Smooth muscle cell (in vitro differentiated cells): Measurements from ENCODE around the gene GLYATL1. TPM values are rescaled to one million over a fixed set of nuclear protein-coding genes. Genes with fewer than 3 reads are reported as not detected.

Source experiments
- DNase-seq: peaks from one replicate; lab custom pipeline; 2025; ENCODE audit not compliant: unreplicated experiment; lab: John Stamatoyannopoulos, UW
- H2AFZ ChIP-seq: fragments of 200-600 bp; sonication (generic); 2 replicates; pipeline ENCODE4 v1.6.0; 2016; ENCODE audit warnings: antibody characterized with exemption, low read depth, mild to moderate bottlenecking
- H3F3A ChIP-seq: fragments of 200-600 bp; sonication (generic); 2 replicates; pipeline ENCODE4 v1.6.0; 2017; ENCODE audit warnings: antibody characterized with exemption, low read depth
- H3K27ac ChIP-seq: fragments of 200-600 bp; sonication (generic); 2 replicates; pipeline ENCODE4 v1.5.1; 2016; ENCODE audit warnings: low read depth, mild to moderate bottlenecking
- H3K27me3 ChIP-seq: fragments of 200-600 bp; sonication (generic); 2 replicates; pipeline ENCODE4 v1.6.1; 2016; ENCODE audit warnings: low read depth, mild to moderate bottlenecking
- H3K36me3 ChIP-seq: fragments of 200-600 bp; sonication (generic); 2 replicates; pipeline ENCODE4 v1.5.1; 2016; ENCODE audit warnings: low read depth
- H3K4me1 ChIP-seq: fragments of 200-600 bp; sonication (generic); 2 replicates; pipeline ENCODE4 v1.5.1; 2016; ENCODE audit warnings: low read depth
- H3K4me2 ChIP-seq: fragments of 200-600 bp; sonication (generic); 2 replicates; pipeline ENCODE4 v1.6.0; 2016; ENCODE audit warnings: mild to moderate bottlenecking
- H3K4me3 ChIP-seq: fragments of 200-600 bp; sonication (generic); 2 replicates; pipeline ENCODE4 v1.5.1; 2016; ENCODE audit warnings: mild to moderate bottlenecking
- H3K79me2 ChIP-seq: fragments of 200-600 bp; sonication (generic); 2 replicates; pipeline ENCODE4 v1.6.0; 2016; ENCODE audit warnings: low read depth, mild to moderate bottlenecking
- H3K9ac ChIP-seq: fragments of 200-600 bp; sonication (generic); 2 replicates; pipeline ENCODE4 v1.6.0; 2016; ENCODE audit warnings: low read depth
- H3K9me3 ChIP-seq: fragments of 200-600 bp; sonication (generic); replicated peaks from 2 replicates; pipeline ENCODE4 v1.5.1; 2016; ENCODE audit warnings: low read depth
- H4K20me1 ChIP-seq: fragments of 200-600 bp; sonication (generic); 2 replicates; pipeline ENCODE4 v1.6.0; 2016; ENCODE audit warnings: low read depth
- WGBS: methylation state at CpG from one replicate; pipeline ENCODE4 v1.1.7; 2016; ENCODE audit warnings: low lambda C conversion rate; 5-methylcytosine and 5-hydroxymethylcytosine counted together
- polyA plus RNA-seq: library from polyadenylated mRNA; unstranded; fragments of >200 nt; fragmentation: Nextera tagmentation; extraction: Ambion mirVana; gene quantifications from 2 replicates; pipeline ENCODE4 v1.2.1, GENCODE V29; 2016
- total RNA-seq: library from RNA; depleted of rRNA; stranded (reverse); fragments of >200 nt; gene quantifications from 2 replicates; pipeline ENCODE4 v1.2.3, GENCODE V29; 2014
- TF ChIP-seq, protein P1 (sequence below): fragments of 200-600 bp; sonication (generic); IDR thresholded peaks from 2 replicates; pipeline ENCODE4 v1.5.1; 2017; ENCODE audit warnings: borderline replicate concordance, mild to moderate bottlenecking, antibody characterized with exemption; ENCODE audit not compliant: insufficient read depth, poor library complexity, severe bottlenecking

Gene GLYATL1
- total and polyA plus RNA-seq, 2 experiments from 2014 or later = not detected

DNA sequence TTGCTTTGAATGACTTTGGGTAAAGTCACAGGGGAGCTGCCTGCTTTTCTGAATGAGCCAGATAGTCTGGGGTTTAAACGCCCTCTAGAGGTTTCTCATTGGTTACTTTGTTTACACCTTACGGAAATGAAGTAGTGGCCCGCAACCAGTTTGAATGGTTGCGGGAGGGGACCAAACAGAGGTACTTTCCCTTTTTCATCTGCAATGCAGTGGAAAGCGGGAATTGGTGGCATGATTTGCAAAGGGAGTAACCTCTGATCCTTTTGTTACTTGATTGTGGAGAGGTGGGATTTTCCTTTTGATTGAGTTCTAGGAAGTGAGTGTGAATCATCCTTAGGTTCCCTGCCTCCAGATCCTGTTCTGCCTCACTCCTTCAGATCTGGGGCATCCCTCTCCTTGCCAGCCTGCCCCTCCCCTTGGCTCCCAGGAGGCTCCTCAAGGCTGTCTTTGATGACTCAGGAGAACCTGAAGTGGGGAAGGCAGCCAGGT, 15.9 kb upstream of the GLYATL1 start:
- no peak overlapping the region for H3K27ac ChIP-seq
- peak overlapping the region; percentile 27 for H3K4me3 ChIP-seq
- no peaks in the 10 kb centered on the region for H3K9me3 ChIP-seq
- H3K4me1 ChIP-seq = peaks cover 12% of the 10 kb centered on the region
- 5% methylated on average over 5 of the region's 5 CpGs for WGBS
- no peaks in the 10 kb centered on the region for H3F3A ChIP-seq
- H3K9ac ChIP-seq = no peak overlapping the region
- H3K4me2 ChIP-seq = peak overlapping the region; percentile 80
- H4K20me1 ChIP-seq = no peaks in the 10 kb centered on the region
- H3K79me2 ChIP-seq = no peaks in the 10 kb centered on the region
- H2AFZ ChIP-seq = peak overlapping the region; percentile 80
- no peaks in the 10 kb centered on the region for H3K36me3 ChIP-seq
- DNase-seq = no peak
- H3K27me3 ChIP-seq = no peaks in the 10 kb centered on the region
- TF ChIP-seq, protein P1, sequence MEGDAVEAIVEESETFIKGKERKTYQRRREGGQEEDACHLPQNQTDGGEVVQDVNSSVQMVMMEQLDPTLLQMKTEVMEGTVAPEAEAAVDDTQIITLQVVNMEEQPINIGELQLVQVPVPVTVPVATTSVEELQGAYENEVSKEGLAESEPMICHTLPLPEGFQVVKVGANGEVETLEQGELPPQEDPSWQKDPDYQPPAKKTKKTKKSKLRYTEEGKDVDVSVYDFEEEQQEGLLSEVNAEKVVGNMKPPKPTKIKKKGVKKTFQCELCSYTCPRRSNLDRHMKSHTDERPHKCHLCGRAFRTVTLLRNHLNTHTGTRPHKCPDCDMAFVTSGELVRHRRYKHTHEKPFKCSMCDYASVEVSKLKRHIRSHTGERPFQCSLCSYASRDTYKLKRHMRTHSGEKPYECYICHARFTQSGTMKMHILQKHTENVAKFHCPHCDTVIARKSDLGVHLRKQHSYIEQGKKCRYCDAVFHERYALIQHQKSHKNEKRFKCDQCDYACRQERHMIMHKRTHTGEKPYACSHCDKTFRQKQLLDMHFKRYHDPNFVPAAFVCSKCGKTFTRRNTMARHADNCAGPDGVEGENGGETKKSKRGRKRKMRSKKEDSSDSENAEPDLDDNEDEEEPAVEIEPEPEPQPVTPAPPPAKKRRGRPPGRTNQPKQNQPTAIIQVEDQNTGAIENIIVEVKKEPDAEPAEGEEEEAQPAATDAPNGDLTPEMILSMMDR = peak; percentile 23

DNA sequence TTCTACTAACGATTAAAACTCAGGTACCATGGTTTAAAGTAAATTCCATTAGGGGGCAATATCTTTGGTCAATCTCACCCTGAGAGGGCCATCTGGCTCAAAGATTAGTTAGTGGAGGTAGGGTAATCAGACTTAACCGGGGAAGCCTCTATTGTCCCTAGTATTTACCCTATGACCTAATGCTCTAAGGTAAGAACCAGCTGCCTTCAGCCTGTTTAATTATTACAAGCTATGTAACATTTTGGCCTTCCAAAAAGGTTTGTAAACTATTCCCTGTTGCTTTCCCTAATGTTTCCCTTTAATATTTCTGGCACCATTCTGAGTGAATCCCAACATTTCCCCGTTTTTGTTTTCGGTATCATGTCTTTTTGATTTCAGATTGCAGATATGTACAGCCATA, 15.1 kb upstream of the GLYATL1 start:
- H3K36me3 ChIP-seq = no peaks in the 10 kb centered on the region
- peaks cover 12% of the 10 kb centered on the region for H3K4me1 ChIP-seq
- WGBS = 60% methylated on average over 4 of the region's 4 CpGs
- no peak overlapping the region for H3K4me3 ChIP-seq
- no peaks in the 10 kb centered on the region for H3F3A ChIP-seq
- no peaks in the 10 kb centered on the region for H3K27me3 ChIP-seq
- H4K20me1 ChIP-seq = no peaks in the 10 kb centered on the region
- TF ChIP-seq, protein P1 = no peak
- H3K9me3 ChIP-seq = no peaks in the 10 kb centered on the region
- no peak overlapping the region for H2AFZ ChIP-seq
- H3K9ac ChIP-seq = no peak overlapping the region
- no peak overlapping the region for H3K4me2 ChIP-seq
- H3K79me2 ChIP-seq = no peaks in the 10 kb centered on the region
- no peak overlapping the region for H3K27ac ChIP-seq
- no peak for DNase-seq

DNA sequence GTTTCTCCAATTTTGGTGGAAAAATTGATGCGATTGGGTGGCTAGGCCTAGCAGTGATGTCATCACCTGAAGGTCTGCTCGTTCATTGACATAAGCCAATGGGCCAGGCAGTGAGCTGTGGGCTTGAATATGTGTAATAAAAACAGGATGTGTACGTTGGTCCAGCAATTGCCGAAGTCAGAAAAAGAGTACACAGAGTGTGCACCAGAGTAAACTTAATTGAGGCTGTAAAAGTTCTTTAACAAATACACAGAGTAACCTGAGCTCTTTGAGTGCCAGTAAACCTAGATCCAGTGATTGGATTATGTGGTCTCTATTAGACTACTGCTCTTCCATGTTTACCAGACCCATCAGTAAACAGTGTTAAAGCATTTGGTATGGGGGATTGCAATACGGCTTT, 13.0 kb upstream of the GLYATL1 start:
- H3K4me2 ChIP-seq = no peak overlapping the region
- no peaks in the 10 kb centered on the region for H3K9me3 ChIP-seq
- H3K27ac ChIP-seq = peak overlapping the region; percentile 39
- DNase-seq = no peak
- WGBS = 49% methylated on average over 5 of the region's 5 CpGs
- H2AFZ ChIP-seq = no peak overlapping the region
- H4K20me1 ChIP-seq = no peaks in the 10 kb centered on the region
- H3K36me3 ChIP-seq = no peaks in the 10 kb centered on the region
- H3K4me3 ChIP-seq = no peak overlapping the region
- H3K79me2 ChIP-seq = no peaks in the 10 kb centered on the region
- H3F3A ChIP-seq = no peaks in the 10 kb centered on the region
- TF ChIP-seq, protein P1 = no peak
- H3K9ac ChIP-seq = no peak overlapping the region
- peaks cover 12% of the 10 kb centered on the region for H3K4me1 ChIP-seq
- H3K27me3 ChIP-seq = no peaks in the 10 kb centered on the region

DNA sequence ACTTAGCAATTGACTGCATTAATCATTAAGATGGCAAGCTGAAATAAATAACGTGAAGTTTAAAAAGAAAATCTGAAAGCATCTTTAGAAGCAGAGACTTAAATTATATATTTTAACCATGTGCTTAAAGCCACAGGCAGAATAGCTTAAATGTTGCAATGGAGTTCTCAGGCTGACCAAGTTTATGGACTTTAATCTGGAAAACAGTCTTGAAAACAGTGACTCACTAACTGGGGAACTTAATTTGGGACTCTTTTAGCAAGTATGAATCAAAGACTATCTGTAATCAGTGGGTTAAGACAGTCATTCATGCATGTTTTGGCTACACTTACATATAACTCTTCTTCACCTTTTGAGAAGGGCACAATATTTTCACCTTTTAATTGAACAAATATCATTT, 12.6 kb upstream of the GLYATL1 start:
- no peak overlapping the region for H2AFZ ChIP-seq
- H3K36me3 ChIP-seq = no peaks in the 10 kb centered on the region
- H3K27me3 ChIP-seq = no peaks in the 10 kb centered on the region
- H4K20me1 ChIP-seq = no peaks in the 10 kb centered on the region
- 52% methylated on average over 1 of the region's 1 CpG for WGBS
- peak overlapping the region; percentile 35 for H3K4me3 ChIP-seq
- H3K79me2 ChIP-seq = no peaks in the 10 kb centered on the region
- peak overlapping the region; percentile 39 for H3K27ac ChIP-seq
- peak overlapping the region; percentile 74 for H3K4me2 ChIP-seq
- TF ChIP-seq, protein P1 = no peak
- H3K9ac ChIP-seq = no peak overlapping the region
- no peaks in the 10 kb centered on the region for H3K9me3 ChIP-seq
- no peaks in the 10 kb centered on the region for H3F3A ChIP-seq
- H3K4me1 ChIP-seq = peaks cover 12% of the 10 kb centered on the region
- DNase-seq = no peak
